ENCODE results near the gene LSM14B.
"Not testable (repeated sequence)": the region's sequence is repeated elsewhere in the genome, so short reads cannot be mapped to it uniquely, and the experiment has no call there.

LSM14B gene

DNA sequence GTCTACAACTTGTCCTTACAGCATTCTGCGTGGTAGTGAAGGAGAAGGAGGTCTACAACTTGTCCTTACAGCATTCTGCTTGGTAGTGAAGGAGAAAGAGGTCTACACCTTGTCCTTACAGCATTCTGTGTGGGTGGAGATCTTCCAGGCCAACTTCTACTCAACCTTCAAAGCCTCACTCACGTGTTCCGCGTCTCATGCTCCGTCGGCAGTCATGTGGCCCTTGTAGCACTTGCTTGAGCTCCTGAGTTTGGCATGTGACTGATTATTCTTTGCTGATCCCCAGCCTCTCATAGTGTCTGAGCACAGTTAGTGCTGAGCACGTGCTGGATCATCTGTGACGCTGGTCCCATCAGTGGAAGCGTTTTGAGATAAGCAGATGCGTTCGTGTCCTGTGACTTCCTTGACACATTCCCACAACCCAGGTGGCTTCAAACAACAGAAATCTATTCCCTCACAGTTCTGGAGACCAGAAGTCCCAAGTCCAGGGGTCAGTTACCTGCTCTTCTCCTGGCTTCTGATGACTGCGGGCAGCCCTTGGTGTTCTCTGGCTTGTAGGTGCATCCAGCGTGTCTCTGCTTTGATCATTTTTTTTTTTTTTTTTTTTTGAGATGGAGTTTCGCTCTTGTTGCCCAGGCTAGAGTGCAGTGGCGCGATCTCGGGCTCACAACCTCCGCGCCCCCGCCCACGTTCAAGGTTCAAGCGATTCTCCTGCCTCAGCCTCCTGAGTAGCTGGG, 23.9 kb downstream of the LSM14B start:
- TF ChIP-seq, protein P1, sequence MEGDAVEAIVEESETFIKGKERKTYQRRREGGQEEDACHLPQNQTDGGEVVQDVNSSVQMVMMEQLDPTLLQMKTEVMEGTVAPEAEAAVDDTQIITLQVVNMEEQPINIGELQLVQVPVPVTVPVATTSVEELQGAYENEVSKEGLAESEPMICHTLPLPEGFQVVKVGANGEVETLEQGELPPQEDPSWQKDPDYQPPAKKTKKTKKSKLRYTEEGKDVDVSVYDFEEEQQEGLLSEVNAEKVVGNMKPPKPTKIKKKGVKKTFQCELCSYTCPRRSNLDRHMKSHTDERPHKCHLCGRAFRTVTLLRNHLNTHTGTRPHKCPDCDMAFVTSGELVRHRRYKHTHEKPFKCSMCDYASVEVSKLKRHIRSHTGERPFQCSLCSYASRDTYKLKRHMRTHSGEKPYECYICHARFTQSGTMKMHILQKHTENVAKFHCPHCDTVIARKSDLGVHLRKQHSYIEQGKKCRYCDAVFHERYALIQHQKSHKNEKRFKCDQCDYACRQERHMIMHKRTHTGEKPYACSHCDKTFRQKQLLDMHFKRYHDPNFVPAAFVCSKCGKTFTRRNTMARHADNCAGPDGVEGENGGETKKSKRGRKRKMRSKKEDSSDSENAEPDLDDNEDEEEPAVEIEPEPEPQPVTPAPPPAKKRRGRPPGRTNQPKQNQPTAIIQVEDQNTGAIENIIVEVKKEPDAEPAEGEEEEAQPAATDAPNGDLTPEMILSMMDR (conservative IDR thresholded peaks at IDR 0.05), result no peak

DNA sequence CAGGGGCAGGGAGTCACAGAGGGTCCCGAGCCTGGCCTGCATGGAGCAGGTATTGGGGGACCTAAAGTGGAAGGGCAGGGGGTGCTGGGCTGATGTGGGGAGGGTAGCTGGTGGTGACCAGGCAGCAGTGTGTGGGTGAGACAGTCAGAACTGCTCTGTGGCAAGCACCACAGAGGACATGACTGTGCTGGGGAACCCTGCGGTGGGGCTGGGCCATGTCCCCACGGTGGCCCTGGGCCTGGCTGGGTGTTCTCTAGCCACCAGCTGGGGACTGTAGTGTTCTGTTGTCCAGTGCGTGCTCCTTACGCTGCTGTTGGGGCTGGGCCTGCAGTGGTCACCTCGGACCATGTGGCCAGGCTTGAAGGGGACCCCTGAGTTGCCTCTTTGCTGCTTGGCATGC, 24.9 kb downstream of the LSM14B start:
- H3K27ac ChIP-seq, result no peak overlapping the region
- TF ChIP-seq, protein P1 (conservative IDR thresholded peaks at IDR 0.05), result no peak

More for the DNA sequence above, 23.9 kb downstream of the LSM14B start:
- H3K27ac ChIP-seq, result no peak overlapping the region

DNA sequence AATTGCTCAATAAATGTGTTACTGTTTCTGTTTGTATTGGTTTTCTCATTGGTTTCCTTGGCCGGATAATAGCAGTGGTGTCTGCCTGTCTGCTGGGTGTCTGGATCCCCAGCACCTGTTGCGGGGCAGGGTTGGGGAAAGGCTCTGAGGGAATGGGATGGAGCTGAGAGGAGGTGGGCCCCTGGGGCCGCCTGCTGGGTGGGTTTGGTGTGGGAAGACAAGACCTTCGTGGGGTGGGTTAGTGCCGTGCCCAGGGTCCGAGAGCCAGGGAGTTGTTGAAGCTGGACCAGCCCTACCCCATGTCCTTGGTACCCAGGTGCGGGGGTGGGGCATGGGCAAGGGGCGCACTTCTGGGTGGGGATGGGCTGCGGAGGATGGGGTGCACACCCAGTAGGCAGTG, 25.3 kb downstream of the LSM14B start:
- H3K27ac ChIP-seq, result no peak overlapping the region
- TF ChIP-seq, protein P1 (conservative IDR thresholded peaks at IDR 0.05), result no peak

DNA sequence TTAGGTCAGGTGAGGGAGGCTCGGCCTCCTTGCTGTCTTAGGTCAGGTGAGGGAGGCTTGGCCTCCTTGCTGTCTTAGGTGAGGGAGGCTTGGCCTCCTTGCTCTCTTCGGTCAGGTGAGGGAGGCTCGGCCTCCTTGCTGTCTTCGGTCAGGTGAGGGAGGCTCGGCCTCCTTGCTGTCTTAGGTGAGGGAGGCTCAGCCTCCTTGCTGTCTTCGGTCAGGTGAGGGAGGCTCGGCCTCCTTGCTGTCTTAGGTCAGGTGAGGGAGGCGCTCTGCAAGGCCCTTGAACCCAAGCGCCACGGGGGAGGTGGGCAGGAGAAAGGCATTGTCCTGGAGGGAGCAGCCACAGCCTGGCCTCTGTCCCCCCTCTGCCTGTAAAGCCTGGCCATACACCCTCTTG, 26.1 kb downstream of the LSM14B start:
- not testable (repeated sequence) for H3K27ac ChIP-seq

DNA sequence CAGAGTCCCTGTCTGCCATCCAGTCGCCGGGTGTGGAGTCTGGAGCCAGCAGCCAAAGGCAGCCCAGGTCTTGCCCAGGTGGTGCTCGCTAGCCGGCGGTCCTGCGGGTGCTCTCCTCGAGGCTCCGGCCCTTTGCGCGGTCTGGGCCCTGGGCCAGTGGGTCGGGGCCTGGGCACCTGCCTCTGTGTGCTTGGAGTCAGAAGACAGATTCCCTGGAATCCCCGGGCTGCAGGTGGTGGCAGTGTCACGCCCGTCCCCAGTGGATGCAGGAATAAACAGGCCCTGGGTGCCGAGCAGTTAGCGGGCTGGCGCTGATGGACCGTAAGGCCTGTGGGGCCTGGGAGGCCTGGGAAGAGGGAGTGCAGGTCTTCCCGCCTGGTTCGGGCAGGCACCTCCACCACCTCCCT, 26.6 kb downstream of the LSM14B start:
- TF ChIP-seq, protein P1 (conservative IDR thresholded peaks at IDR 0.05), result no peak
- H3K27ac ChIP-seq, result peak overlapping the region; percentile 2; the same call in 1 of the 2 replicates

DNA sequence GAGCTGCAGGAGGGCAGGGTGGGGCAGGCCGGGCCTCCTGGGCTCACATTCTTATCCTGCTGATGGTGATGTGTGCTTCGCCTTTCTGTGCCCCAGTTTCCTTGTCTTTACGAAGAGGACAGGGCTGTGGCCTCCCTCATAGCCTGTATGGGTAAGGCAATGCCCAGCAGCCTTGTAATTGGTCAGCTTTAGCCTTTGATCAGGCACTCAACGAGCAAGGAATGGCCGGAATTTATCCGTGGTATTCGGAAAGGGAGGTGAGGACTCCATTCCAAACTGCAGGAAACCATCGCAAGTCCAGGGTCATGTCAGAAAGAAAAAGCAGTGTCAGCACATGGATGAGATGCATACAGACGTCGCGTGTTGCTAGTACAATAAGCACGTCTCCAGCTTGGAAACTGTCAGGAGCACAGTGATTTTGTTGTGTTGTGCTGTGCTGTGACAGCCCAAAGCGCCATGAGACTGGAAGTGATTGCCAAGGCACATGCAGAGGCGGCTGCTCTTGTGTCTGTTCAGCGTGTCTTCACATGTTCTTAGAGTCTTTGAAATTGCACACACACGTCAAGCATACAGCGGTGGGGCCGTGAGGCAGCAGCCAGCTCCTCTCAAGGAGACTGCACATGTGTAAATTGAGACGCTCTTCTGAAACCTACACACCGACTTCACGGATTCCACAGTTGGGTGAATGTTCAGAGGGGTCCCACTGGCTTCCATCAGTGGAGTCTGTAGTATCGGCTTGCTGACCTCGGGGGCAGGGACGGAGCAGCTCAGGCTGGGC, 27.4 kb downstream of the LSM14B start:
- TF ChIP-seq, protein P1 (conservative IDR thresholded peaks at IDR 0.05), result no peak
- H3K27ac ChIP-seq, result peak overlapping the region; percentile 2; the same call in 1 of the 2 replicates

DNA sequence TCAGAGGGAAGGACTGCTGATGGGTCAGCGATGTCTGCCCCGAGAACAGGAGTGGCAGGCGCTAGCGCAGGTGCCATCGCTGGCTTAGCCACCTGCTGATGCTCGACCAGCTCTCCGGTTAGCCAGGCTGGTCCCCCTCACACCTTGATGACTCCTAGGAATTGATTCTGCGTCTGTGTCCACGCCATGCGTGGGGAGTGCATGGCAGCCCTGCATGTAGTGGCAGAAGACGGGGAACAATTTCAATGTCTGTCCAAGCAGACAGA, 28.0 kb downstream of the LSM14B start:
- no peak overlapping the region for H3K27ac ChIP-seq
- TF ChIP-seq, protein P1 (conservative IDR thresholded peaks at IDR 0.05), result no peak

DNA sequence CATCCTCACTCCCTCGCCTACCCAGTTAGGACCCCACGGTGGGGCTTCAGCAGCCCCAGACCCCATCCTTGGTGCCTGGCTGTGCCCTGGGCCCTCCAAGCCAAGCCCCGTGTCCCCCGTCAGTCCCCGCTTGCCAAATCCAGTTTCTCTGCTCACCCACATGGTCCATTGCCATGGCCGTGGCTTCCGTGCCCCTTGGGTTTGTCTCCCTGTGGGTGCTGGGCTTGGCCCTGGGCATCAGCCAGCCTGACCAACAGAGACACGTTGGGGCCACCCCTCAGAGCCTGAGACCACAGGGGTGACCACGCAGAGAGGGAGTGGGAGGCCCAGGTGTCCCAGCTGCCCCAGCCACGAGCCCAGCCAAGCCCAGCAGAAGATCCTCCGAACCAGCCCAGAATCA, 28.9 kb downstream of the LSM14B start:
- TF ChIP-seq, protein P1 (conservative IDR thresholded peaks at IDR 0.05), result no peak
- no peak overlapping the region; the same call in 1 of the 2 replicates for H3K27ac ChIP-seq

All from VCaP (cell line).